ENCODE measurements around the gene PIK3CD.
"Not testable (repeated sequence)": the region's sequence is repeated elsewhere in the genome, so short reads cannot be mapped to it uniquely, and the experiment has no call there.

Gene PIK3CD

GRCh38 chr1:9670085-9670484 lies 18.6 kb downstream of the PIK3CD start:
- no peak for DNase-seq (ENCODE audit: extremely low read depth, low read depth)

GRCh38 chr1:9671377-9672140 lies 20.0 kb downstream of the PIK3CD start:
- DNase-seq (ENCODE audit: extremely low read depth, low read depth) = no peak

More at GRCh38 chr1:9670085-9670484, 18.6 kb downstream of the PIK3CD start:
- TF ChIP-seq CTCF (IDR thresholded peaks at IDR 0.05; ENCODE audit: low read depth, low read length) = no peak

GRCh38 chr1:9672444-9672843 lies 20.9 kb downstream of the PIK3CD start:
- DNase-seq (ENCODE audit: extremely low read depth, low read depth) = no peak
- TF ChIP-seq CTCF (IDR thresholded peaks at IDR 0.05; ENCODE audit: low read depth, low read length) = no peak

More at GRCh38 chr1:9671377-9672140, 20.0 kb downstream of the PIK3CD start:
- TF ChIP-seq CTCF (IDR thresholded peaks at IDR 0.05; ENCODE audit: low read depth, low read length) = no peak

- TF ChIP-seq CTCF (IDR thresholded peaks at IDR 0.05; ENCODE audit: low read depth, low read length) = no peak
- no peak for DNase-seq (ENCODE audit: extremely low read depth, low read depth)
Observed at GRCh38 chr1:9675393-9675792, 23.9 kb downstream of the PIK3CD start.

GRCh38 chr1:9676128-9676527 lies 24.6 kb downstream of the PIK3CD start:
- not testable (repeated sequence) for DNase-seq (ENCODE audit: extremely low read depth, low read depth)

- no peak for DNase-seq (ENCODE audit: extremely low read depth, low read depth)
- no peak for TF ChIP-seq CTCF (IDR thresholded peaks at IDR 0.05; ENCODE audit: low read depth, low read length)
Observed at GRCh38 chr1:9676815-9677393, 25.4 kb downstream of the PIK3CD start.

GRCh38 chr1:9680091-9680490 lies 28.6 kb downstream of the PIK3CD start:
- TF ChIP-seq CTCF (IDR thresholded peaks at IDR 0.05; ENCODE audit: low read depth, low read length) = no peak
- no peak for DNase-seq (ENCODE audit: extremely low read depth, low read depth)
